Right atrium auricular region (tissue), 2 donors: ENCODE data around the gene SLC2A13. TPM values are rescaled to one million over a fixed set of nuclear protein-coding genes. Genes with fewer than 3 reads are reported as not detected.

Source experiments
- DNase-seq: peaks from one replicate; pipeline ENCODE4 v3.0.0-alpha.2; 2019; ENCODE audit warnings: low spot score
- H3K27ac ChIP-seq, 2 donors: fragments of 200-600 bp; sonication (generic); 1 replicate in 1 of 2; 2 replicates in 1 of 2; pipeline ENCODE4 v1.5.1; 2016 to 2019
- H3K27me3 ChIP-seq, 2 donors: fragments of 200-600 bp; sonication (generic); one replicate each; pipeline versions ENCODE4 v1.5.1 to v1.6.0; 2017 to 2019
- H3K36me3 ChIP-seq: fragments of 200-600 bp; sonication (generic); one replicate; pipeline ENCODE4 v1.5.1; 2016
- H3K4me1 ChIP-seq, 2 donors: fragments of 200-600 bp; sonication (generic); one replicate each; pipeline versions ENCODE4 v1.5.1 to v1.6.0; 2017 to 2019
- H3K4me3 ChIP-seq, 2 donors: fragments of 200-600 bp; sonication (generic); 1 replicate in 1 of 2; 2 replicates in 1 of 2; pipeline ENCODE4 v1.5.1; 2017 to 2019; ENCODE audit warnings: mild to moderate bottlenecking in 1 of 2, moderate library complexity in 1 of 2
- H3K9me3 ChIP-seq, 2 donors: fragments of 200-600 bp; sonication (generic); one replicate each; pipeline ENCODE4 v1.5.1; 2019
- CTCF ChIP-seq, 2 donors: fragments of 200-600 bp; sonication (generic); IDR thresholded peaks; one replicate each; pipeline ENCODE4 v1.5.1; 2019; ENCODE audit warnings: antibody characterized with exemption in 2 of 2
- total RNA-seq, 2 donors: library from RNA; depleted of rRNA; stranded (reverse); fragments of >200 nt; gene quantifications; one replicate each; pipeline ENCODE4 v1.1.0, GENCODE V29; 2016

Gene SLC2A13
- total RNA-seq, 2 donors from 2014 or later = 8.8 to 14.6 TPM

GRCh38 chr12:39975374-39975918 lies 130.4 kb downstream of the SLC2A13 start:
- H3K27me3 ChIP-seq = no peaks in the 10 kb centered on the region
- no peak overlapping the region for H3K27ac ChIP-seq
- no peaks in the 10 kb centered on the region for H3K9me3 ChIP-seq
- no peaks in the 10 kb centered on the region for H3K36me3 ChIP-seq
- no peak overlapping the region for H3K4me3 ChIP-seq
- no peak for DNase-seq
- H3K4me1 ChIP-seq = no peaks in the 10 kb centered on the region
- TF ChIP-seq CTCF (IDR thresholded peaks at IDR 0.05) = no peak

DNA sequence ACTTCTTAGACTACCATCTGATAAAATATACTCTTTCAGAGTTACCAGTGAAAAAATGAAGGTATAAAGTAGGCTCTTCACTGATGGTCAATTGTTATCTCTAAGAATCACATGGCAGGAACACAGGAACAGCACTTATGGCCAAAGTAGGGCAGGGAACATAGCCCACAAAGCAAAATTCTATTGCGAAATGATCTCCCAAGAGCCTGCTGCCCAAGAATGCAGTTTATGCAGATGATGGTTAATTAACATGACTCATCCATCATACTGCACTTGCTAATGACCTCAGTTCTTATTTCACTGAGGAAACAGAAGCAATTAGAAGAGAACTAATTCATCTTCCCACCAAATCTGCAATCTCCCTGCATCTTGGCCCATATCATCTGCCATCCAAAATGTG lies 133.8 kb downstream of the SLC2A13 start:
- no peaks in the 10 kb centered on the region for H3K4me1 ChIP-seq
- TF ChIP-seq CTCF (IDR thresholded peaks at IDR 0.05) = no peak
- no peaks in the 10 kb centered on the region for H3K27me3 ChIP-seq
- H3K36me3 ChIP-seq = no peaks in the 10 kb centered on the region
- no peaks in the 10 kb centered on the region for H3K9me3 ChIP-seq
- H3K4me3 ChIP-seq = no peak overlapping the region
- no peak overlapping the region for H3K27ac ChIP-seq
- no peak for DNase-seq

DNA sequence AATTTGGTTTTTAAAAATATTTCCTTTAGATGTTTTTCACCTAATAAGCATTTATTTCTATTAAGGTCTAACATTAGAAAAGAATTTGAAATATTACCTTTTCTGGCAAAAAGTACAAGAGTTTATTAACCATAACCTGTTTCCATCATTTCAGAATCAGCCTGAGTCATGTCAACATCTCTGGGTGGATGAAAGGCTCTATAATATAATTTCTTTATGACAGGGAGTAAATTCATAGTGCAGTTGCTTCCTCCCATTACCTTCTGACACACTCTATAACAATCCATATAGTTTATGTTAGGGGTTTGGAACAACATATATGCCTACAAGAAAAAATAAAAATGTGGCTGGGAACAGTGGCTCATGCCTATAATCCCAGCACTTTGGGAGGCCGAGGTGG lies 134.5 kb downstream of the SLC2A13 start:
- H3K27me3 ChIP-seq = no peaks in the 10 kb centered on the region
- TF ChIP-seq CTCF (IDR thresholded peaks at IDR 0.05) = no peak
- DNase-seq = no peak
- no peaks in the 10 kb centered on the region for H3K9me3 ChIP-seq
- no peaks in the 10 kb centered on the region for H3K36me3 ChIP-seq
- H3K4me1 ChIP-seq = no peaks in the 10 kb centered on the region
- no peak overlapping the region for H3K27ac ChIP-seq
- H3K4me3 ChIP-seq = no peak overlapping the region

DNA sequence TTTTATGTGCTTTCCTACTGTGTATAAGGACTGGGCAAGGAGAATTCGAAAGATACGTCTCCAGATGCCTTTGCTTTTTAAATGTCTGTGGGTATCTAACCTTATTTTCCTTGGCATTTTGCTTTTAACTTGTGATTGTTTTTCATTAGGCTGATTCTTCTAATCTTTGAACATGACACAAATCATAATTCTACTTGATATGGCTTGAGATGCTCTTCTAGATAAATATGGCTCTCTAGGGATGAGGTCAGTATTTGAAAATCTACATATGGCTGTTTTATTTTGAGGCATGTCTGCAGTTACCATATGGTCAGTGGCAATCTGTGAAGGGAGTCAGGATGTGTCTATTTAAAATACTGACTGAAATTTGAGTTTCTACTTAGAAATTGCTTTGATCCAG lies 139.2 kb downstream of the SLC2A13 start:
- Histone ChIP-seq H3K27ac (no peak overlapping the region), H3K27me3 (no peaks in the 10 kb centered on the region), H3K4me3 (no peak overlapping the region), H3K36me3 (no peaks in the 10 kb centered on the region), H3K4me1 (no peaks in the 10 kb centered on the region), H3K9me3 (no peaks in the 10 kb centered on the region)
- TF ChIP-seq CTCF (IDR thresholded peaks at IDR 0.05) = no peak
- no peak for DNase-seq

GRCh38 chr12:39966256-39966655 lies 139.6 kb downstream of the SLC2A13 start:
- Histone ChIP-seq H3K4me1 (no peaks in the 10 kb centered on the region), H3K4me3 (no peak overlapping the region), H3K9me3 (no peaks in the 10 kb centered on the region), H3K36me3 (no peaks in the 10 kb centered on the region), H3K27ac (no peak overlapping the region), H3K27me3 (no peaks in the 10 kb centered on the region)
- no peak for TF ChIP-seq CTCF (IDR thresholded peaks at IDR 0.05)
- no peak for DNase-seq

DNA sequence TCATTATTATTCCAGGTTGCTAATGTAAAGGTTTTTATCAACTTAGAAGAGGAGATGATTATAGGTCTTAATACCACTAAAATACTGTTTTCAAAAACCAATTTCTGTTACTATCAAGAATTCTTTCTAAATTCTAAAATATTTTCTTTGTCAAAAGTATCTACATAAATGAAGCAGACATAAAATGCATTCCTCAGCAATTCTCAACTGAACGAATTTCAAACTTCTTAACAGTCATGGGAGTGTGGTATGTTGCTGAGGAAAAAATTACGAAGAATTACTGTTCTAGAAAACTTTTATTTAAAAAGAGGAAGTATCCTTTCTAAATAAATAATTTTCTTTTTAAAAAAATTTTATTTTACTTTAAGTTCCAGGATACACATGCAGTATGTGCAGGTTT lies 146.4 kb downstream of the SLC2A13 start:
- H3K4me1 ChIP-seq = no peaks in the 10 kb centered on the region
- H3K36me3 ChIP-seq = no peaks in the 10 kb centered on the region
- no peaks in the 10 kb centered on the region for H3K9me3 ChIP-seq
- no peak overlapping the region for H3K4me3 ChIP-seq
- no peaks in the 10 kb centered on the region for H3K27me3 ChIP-seq
- no peak for DNase-seq
- H3K27ac ChIP-seq = no peak overlapping the region
- TF ChIP-seq CTCF (IDR thresholded peaks at IDR 0.05) = no peak
